ENCODE measurements around the gene NSUN3.

GRCh38 chr3:94150113-94150512 is 87.3 kb downstream of the NSUN3 start:
- TF ChIP-seq SIN3A (IDR thresholded peaks at IDR 0.05; ENCODE audit: borderline replicate concordance, insufficient read depth, low read length) (no peak), REST (IDR thresholded peaks at IDR 0.05; ENCODE audit: insufficient read depth in 1 of 2, low read depth in 2 of 2, low read length in 2 of 2) (no peak), TAF1 (IDR thresholded peaks at IDR 0.05; ENCODE audit: borderline replicate concordance, insufficient read depth, low read length) (no peak)

Data from PFSK-1 (cell line).